Bronchial epithelial cell (primary cell): Measurements from ENCODE around the gene CD248. TPM values are rescaled to one million over a fixed set of nuclear protein-coding genes. Genes with fewer than 3 reads are reported as not detected.

ENCODE experiments used
- DNase-seq: peaks from one replicate; pipeline ENCODE4 v3.0.0-alpha.2; 2010; ENCODE audit warnings: low read depth
- FAIRE-seq: peaks from 2 replicates; lab custom pipeline; 2011; peaks lifted over from hg19 to GRCh38; lab: Jason Lieb, UNC
- H3K27me3 ChIP-seq: 2 replicates; pipeline ENCODE4 v1.5.1; 2011; ENCODE audit warnings: low read length; ENCODE audit not compliant: control insufficient read depth, insufficient read depth
- H3K36me3 ChIP-seq: 2 replicates; pipeline ENCODE4 v1.5.1; 2011; ENCODE audit warnings: low read length; ENCODE audit not compliant: control insufficient read depth, insufficient read depth
- H3K4me3 ChIP-seq: 2 replicates; pipeline ENCODE4 v1.5.1; 2011; ENCODE audit warnings: mild to moderate bottlenecking, low read depth, low read length, control low read depth
- CTCF ChIP-seq: IDR thresholded peaks from 2 replicates; pipeline ENCODE4 v1.5.1; 2011; ENCODE audit warnings: mild to moderate bottlenecking, moderate library complexity, low read length, control low read depth, inconsistent platforms; ENCODE audit not compliant: insufficient read depth, severe bottlenecking
- total RNA-seq: library from RNA; depleted of rRNA; stranded (reverse); fragments of >200 nt; gene quantifications from 2 replicates; pipeline ENCODE4 v1.2.1, GENCODE V29; 2014

The CD248 gene
- total RNA-seq, 1 donor from 2014 or later, result under 0.01 TPM

DNA sequence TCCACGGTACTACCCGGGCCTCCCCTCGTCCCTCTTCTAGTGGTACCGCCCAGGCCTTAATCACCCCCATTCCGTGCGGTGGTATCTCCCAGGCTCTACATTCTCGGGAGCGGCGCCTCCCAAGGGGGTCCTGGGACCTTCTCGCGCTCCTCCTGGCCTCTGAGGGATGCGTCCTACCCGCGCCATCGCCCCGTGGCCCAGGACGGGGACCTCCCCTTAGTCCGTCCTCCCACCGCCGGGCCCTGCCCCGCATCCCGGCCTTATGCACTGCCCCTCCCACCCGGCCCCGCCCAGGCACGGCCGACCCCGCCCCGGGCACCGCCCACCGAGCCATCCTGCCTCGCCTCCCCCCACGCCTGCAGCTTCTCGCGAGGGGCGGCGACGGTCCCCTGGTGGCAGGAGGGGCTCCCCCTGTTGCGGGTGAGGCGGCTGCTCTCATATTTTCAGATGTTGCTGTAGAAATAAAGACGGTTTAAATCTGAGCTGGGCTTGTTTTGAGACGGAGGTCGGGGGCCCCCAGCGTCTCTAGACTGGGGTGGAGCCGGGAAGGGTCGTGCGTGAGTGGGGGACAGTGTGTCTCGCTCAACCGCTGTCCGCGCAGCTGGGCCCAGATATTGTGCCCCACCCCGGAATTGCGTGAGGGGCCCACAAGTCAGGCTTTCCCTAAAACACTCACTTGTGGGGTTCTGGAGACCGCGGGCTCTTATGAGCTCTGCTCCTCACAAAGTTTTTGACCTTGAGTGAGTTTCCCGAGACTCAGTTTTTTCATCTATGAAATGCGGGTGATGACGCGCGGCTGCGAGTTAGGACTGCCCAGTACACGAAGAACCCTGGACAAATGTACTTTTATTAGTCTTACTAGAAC lies 49.2 kb downstream of the CD248 start:
- H3K36me3 ChIP-seq, result peaks cover 25% of the 10 kb centered on the region
- H3K27me3 ChIP-seq, result no peaks in the 10 kb centered on the region
- no peak for TF ChIP-seq CTCF
- DNase-seq, result peak; percentile 48
- no peak for FAIRE-seq
- H3K4me3 ChIP-seq, result peak overlapping the region; percentile 90

DNA sequence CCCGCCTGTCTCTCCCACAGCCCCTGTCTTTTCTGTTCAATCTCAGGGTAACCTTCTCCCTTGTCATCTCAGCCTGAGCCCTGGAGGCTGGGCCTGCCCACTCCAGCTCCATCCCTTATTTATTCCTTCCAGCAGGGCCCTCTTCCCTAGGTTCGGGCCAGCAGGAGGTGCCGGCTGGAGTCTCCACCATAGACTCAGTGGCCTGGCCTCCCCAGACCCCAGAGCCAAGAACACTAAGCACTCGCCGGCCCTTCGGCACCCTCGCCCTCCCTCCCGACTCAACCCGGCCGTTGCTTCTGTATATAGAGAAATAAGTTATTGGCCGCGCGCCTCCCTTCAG lies 49.8 kb downstream of the CD248 start:
- peak overlapping the region; percentile 90 for H3K4me3 ChIP-seq
- no peak for TF ChIP-seq CTCF
- no peaks in the 10 kb centered on the region for H3K27me3 ChIP-seq
- FAIRE-seq (no peak), DNase-seq (no peak)
- peaks cover 22% of the 10 kb centered on the region for H3K36me3 ChIP-seq

GRCh38 chr11:66266378-66267038 lies 50.3 kb downstream of the CD248 start:
- TF ChIP-seq CTCF, result no peak
- Histone ChIP-seq H3K36me3 (peaks cover 23% of the 10 kb centered on the region), H3K27me3 (no peaks in the 10 kb centered on the region), H3K4me3 (no peak overlapping the region)
- FAIRE-seq (no peak), DNase-seq (no peak)

DNA sequence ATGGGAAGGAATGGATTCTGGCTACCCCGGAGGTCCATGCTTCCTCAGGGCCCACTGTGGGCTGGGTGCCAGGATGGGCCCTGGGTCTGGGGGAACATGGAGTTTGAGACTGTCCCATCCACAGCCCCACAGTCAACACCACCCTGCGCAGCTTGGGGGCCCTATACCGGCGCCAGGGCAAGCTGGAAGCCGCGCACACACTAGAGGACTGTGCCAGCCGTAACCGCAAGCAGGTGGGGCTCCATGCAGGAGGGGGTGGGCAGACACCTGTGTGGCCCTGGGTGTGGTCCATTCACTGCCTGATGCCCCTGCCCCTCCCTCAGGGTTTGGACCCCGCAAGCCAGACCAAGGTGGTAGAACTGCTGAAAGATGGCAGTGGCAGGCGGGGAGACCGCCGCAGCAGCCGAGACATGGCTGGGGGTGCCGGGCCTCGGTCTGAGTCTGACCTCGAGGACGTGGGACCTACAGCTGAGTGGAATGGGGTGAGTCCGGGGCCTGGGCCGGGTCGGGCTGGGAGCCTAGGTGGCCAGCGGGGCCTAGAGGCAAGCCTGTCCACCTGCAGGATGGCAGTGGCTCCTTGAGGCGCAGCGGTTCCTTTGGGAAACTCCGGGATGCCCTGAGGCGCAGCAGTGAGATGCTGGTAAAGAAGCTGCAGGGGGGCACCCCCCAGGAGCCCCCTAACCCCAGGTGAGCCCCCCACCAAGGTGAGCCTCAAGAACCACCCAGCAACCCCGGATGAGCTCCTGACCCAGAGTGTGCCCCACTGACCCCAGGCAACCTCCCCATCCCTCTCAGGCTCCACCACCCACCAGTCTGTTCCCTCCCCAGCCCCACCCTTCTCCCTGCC lies 51.1 kb downstream of the CD248 start:
- TF ChIP-seq CTCF, result no peak
- no peak for FAIRE-seq
- no peak for DNase-seq
- Histone ChIP-seq H3K27me3 (no peaks in the 10 kb centered on the region), H3K36me3 (peaks cover 23% of the 10 kb centered on the region), H3K4me3 (no peak overlapping the region)

GRCh38 chr11:66264914-66265313 lies 51.9 kb downstream of the CD248 start:
- FAIRE-seq (no peak), DNase-seq (no peak)
- H3K4me3 ChIP-seq, result no peak overlapping the region
- H3K36me3 ChIP-seq, result peaks cover 23% of the 10 kb centered on the region
- H3K27me3 ChIP-seq, result no peaks in the 10 kb centered on the region
- peak; percentile 59 for TF ChIP-seq CTCF

Other genes with a start within 250 kb of the CD248 start
- 6.8 and 7.0 TPM in 2 replicates for gene PACS1, start 246.8 kb downstream of the CD248 start, total RNA-seq
- gene KLC2, start 59.3 kb downstream of the CD248 start, total RNA-seq, result 25.8 and 32.5 TPM in 2 replicates
- 54.5 and 68.0 TPM in 2 replicates for gene RAB1B, start 48.4 kb downstream of the CD248 start, total RNA-seq
- not detected in 2 replicates for gene CNIH2, start 38.9 kb downstream of the CD248 start, total RNA-seq
- 231 and 294 TPM in 2 replicates for gene YIF1A, start 27.9 kb downstream of the CD248 start, total RNA-seq
- not detected in 2 replicates for gene TMEM151A, start 25.1 kb downstream of the CD248 start, total RNA-seq
- gene RIN1, start 19.4 kb upstream of the CD248 start, total RNA-seq, result 19.0 and 19.7 TPM in 2 replicates
- 67.6 and 81.6 TPM in 2 replicates for gene BRMS1, start 28.1 kb upstream of the CD248 start, total RNA-seq
- 7.7 and 10.8 TPM in 2 replicates for gene B4GAT1, start 30.6 kb upstream of the CD248 start, total RNA-seq
- gene SLC29A2, start 54.7 kb upstream of the CD248 start, total RNA-seq, result 1.9 and 2.1 TPM in 2 replicates
- not detected in 2 replicates for gene NPAS4, start 104.0 kb upstream of the CD248 start, total RNA-seq
- gene MRPL11, start 121.8 kb upstream of the CD248 start, total RNA-seq, result 38.5 and 43.7 TPM in 2 replicates
- gene PELI3, start 149.9 kb upstream of the CD248 start, total RNA-seq, result 10.4 and 11.6 TPM in 2 replicates
- 45.0 and 70.0 TPM in 2 replicates for gene DPP3, start 163.4 kb upstream of the CD248 start, total RNA-seq
- gene BBS1, start 193.6 kb upstream of the CD248 start, total RNA-seq, result 8.2 and 9.5 TPM in 2 replicates
- gene ZDHHC24, start 229.0 kb upstream of the CD248 start, total RNA-seq, result 8.4 and 9.7 TPM in 2 replicates
- gene ACTN3, start 229.9 kb upstream of the CD248 start, total RNA-seq, result not detected in 2 replicates